ENCODE data around the gene ARSK. TPM values are rescaled to one million over a fixed set of nuclear protein-coding genes. Genes with fewer than 3 reads are reported as not detected.
A peak's percentile ranks its signal among the peaks of the same experiment; 100 is the strongest.
"Not testable (repeated sequence)": the region's sequence is repeated elsewhere in the genome, so short reads cannot be mapped to it uniquely, and the experiment has no call there.

ARSK gene
- total RNA-seq, 1 donor from 2014 or later, result 2.2 TPM

GRCh38 chr5:95643152-95643551 is 88.3 kb downstream of the ARSK start:
- intact Hi-C loops (cut with DNase I), result loop anchor here (10.0 kb wide), 3 partner anchors 88 to 962 kb away; partner anchors contain the start of genes ARSK and SKIC3
- DNase-seq (ENCODE audit: low spot score), result no peak

GRCh38 chr5:95644351-95645042 is 89.6 kb downstream of the ARSK start:
- DNase-seq (ENCODE audit: low spot score), result no peak
- intact Hi-C loops (cut with DNase I), result loop anchor here (2.0 to 10.0 kb wide), 6 partner anchors 88 to 960 kb away; partner anchors contain the start of genes ARSK, RHOBTB3 and SKIC3

GRCh38 chr5:95646226-95646568 is 91.3 kb downstream of the ARSK start:
- intact Hi-C loops (cut with DNase I), result loop anchor here (5.0 to 10.0 kb wide), 5 partner anchors 86 to 959 kb away; partner anchors contain the start of genes ARSK, RHOBTB3 and SKIC3
- DNase-seq (ENCODE audit: low spot score), result not testable (repeated sequence)

- intact Hi-C loops (cut with DNase I), result loop anchor here (5.0 to 10.0 kb wide), 5 partner anchors 86 to 958 kb away; partner anchors contain the start of genes ARSK, RHOBTB3 and SKIC3
- peak; percentile 98 for DNase-seq (ENCODE audit: low spot score)
These were observed 91.9 kb downstream of the ARSK start, which contains the start of gene RFESD for GRCh38 chr5:95646569-95647431. TSS of gene RFESD (plus strand) at chr5:95646777. CDS start at chr5:95652272, 5,495 bp downstream.

GRCh38 chr5:95647886-95648860 is 93.3 kb downstream of the ARSK start:
- intact Hi-C loops (cut with DNase I), result loop anchor here (5.0 to 10.0 kb wide), 5 partner anchors 84 to 957 kb away; partner anchors contain the start of genes ARSK, RHOBTB3 and SKIC3

GRCh38 chr5:95649274-95649673 is 94.4 kb downstream of the ARSK start:
- intact Hi-C loops (cut with DNase I), result loop anchor here (5.0 to 10.0 kb wide), 5 partner anchors 83 to 956 kb away; partner anchors contain the start of genes ARSK, RHOBTB3 and SKIC3
- DNase-seq (ENCODE audit: low spot score), result no peak

More at GRCh38 chr5:95647886-95648860, 93.3 kb downstream of the ARSK start:
- DNase-seq (ENCODE audit: low spot score), result no peak

- intact Hi-C loops (cut with DNase I), result loop anchor here (5.0 to 10.0 kb wide), 5 partner anchors 82 to 955 kb away; partner anchors contain the start of genes ARSK, RHOBTB3 and SKIC3
- DNase-seq (ENCODE audit: low spot score), result no peak
These were observed 95.1 kb downstream of the ARSK start for GRCh38 chr5:95649842-95650620.

GRCh38 chr5:95652849-95653248 is 97.9 kb downstream of the ARSK start:
- DNase-seq (ENCODE audit: low spot score), result no peak
- intact Hi-C loops (cut with DNase I), result no loop called here

GRCh38 chr5:95654196-95654595 is 99.3 kb downstream of the ARSK start:
- intact Hi-C loops (cut with DNase I), result no loop called here
- no peak for DNase-seq (ENCODE audit: low spot score)

Other genes with a start within 250 kb of the ARSK start
- not detected for gene FAM81B, start 163.7 kb upstream of the ARSK start, total RNA-seq
- 70.7 TPM for gene SKIC3, start 124 bp upstream of the ARSK start, total RNA-seq
- not detected for gene GPR150, start 65.0 kb downstream of the ARSK start, total RNA-seq
- gene RFESD, start 91.7 kb downstream of the ARSK start, total RNA-seq, result 2.7 TPM
- gene SPATA9, start 127.9 kb downstream of the ARSK start, total RNA-seq, result not detected
- 79.0 TPM for gene RHOBTB3, start 176.2 kb downstream of the ARSK start, total RNA-seq